NT2/D1 (cell line): ENCODE measurements around the gene DLX2.

ENCODE experiments used
- DNase-seq: peaks from one replicate; pipeline ENCODE4 v3.0.0-alpha.2; 2011; ENCODE audit warnings: low read depth, low spot score
- H3K27me3 ChIP-seq: 2 replicates; pipeline ENCODE4 v1.6.0; 2011; ENCODE audit warnings: mild to moderate bottlenecking; ENCODE audit not compliant: insufficient read length, insufficient read depth
- H3K36me3 ChIP-seq: 2 replicates; pipeline ENCODE4 v1.6.1; 2011; ENCODE audit warnings: mild to moderate bottlenecking, low read length, mixed read lengths; ENCODE audit not compliant: insufficient read depth, insufficient read length
- H3K4me1 ChIP-seq: 2 replicates; pipeline ENCODE4 v1.5.1; 2011; ENCODE audit not compliant: insufficient read depth, insufficient read length
- H3K4me3 ChIP-seq: 2 replicates; pipeline ENCODE4 v1.5.1; 2011; ENCODE audit warnings: low read depth; ENCODE audit not compliant: insufficient read length
- H3K9ac ChIP-seq: 2 replicates; pipeline ENCODE4 v1.6.0; 2011; ENCODE audit warnings: low read depth; ENCODE audit not compliant: insufficient read length
- H3K9me3 ChIP-seq: 2 replicates; pipeline ENCODE4 v1.5.1; 2011; ENCODE audit warnings: mild to moderate bottlenecking, low read length; ENCODE audit not compliant: insufficient read depth
- SUZ12 ChIP-seq: IDR thresholded peaks from 2 replicates; pipeline ENCODE4 v1.6.1; 2011; ENCODE audit not compliant: insufficient read length, insufficient read depth; ENCODE audit errors: extremely low read depth
- YY1 ChIP-seq: IDR thresholded peaks from 2 replicates; pipeline ENCODE4 v1.6.1; 2011; ENCODE audit not compliant: insufficient read length, insufficient read depth
- ZNF274 ChIP-seq: IDR thresholded peaks from 2 replicates; pipeline ENCODE4 v1.6.1; 2011; ENCODE audit warnings: mild to moderate bottlenecking, low read depth, low read length

The DLX2 gene

DNA sequence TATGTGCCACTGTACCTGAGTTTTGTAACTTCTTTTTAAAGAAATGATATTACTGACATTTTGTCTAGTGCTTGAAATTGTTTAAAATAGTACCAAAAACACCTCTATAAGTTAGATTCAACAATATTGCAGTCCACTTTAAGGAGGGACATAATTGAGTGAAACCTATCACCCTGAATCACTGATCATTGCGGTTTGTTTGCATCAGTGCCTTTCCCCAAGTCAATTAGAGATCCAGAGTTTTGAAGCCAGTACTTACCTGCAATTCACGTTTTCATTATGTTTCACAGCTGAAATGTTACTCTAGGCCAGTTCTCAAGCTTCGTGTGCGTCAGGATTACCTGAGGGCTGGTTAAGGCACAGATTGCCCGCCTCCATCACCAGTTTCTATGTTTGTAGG is 44.0 kb downstream of the DLX2 start:
- H3K9me3 ChIP-seq: no peaks in the 10 kb centered on the region
- H3K9ac ChIP-seq: no peak overlapping the region
- peaks cover 3% of the 10 kb centered on the region for H3K36me3 ChIP-seq
- no peak overlapping the region for H3K4me3 ChIP-seq
- TF ChIP-seq SUZ12 (no peak), ZNF274 (no peak), YY1 (no peak)
- no peak for DNase-seq
- H3K4me1 ChIP-seq: no peaks in the 10 kb centered on the region
- no peaks in the 10 kb centered on the region for H3K27me3 ChIP-seq

DNA sequence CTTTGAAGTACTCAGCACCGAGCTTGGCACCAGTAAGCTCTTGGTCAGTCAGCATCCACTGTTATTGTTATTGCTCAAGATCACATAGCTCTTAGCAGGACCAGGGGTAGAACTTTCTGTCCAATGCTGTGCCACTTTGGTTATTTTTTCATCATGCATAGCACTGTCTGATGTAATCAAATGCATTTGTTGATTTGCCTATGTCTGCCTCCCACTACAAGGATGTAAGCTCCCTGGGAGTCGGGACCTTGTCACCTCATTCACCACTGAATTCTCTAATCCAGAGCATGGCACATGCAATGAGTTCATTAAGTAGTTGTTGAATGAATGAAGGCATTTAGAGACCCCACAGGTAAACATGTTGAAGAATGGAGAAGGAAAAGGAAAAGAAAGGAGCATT is 46.4 kb downstream of the DLX2 start:
- no peak overlapping the region for H3K9ac ChIP-seq
- DNase-seq: no peak
- no peaks in the 10 kb centered on the region for H3K9me3 ChIP-seq
- H3K36me3 ChIP-seq: no peaks in the 10 kb centered on the region
- no peaks in the 10 kb centered on the region for H3K4me1 ChIP-seq
- H3K4me3 ChIP-seq: no peak overlapping the region
- no peaks in the 10 kb centered on the region for H3K27me3 ChIP-seq
- no peak for TF ChIP-seq ZNF274
- no peak for TF ChIP-seq YY1
- TF ChIP-seq SUZ12: no peak

DNA sequence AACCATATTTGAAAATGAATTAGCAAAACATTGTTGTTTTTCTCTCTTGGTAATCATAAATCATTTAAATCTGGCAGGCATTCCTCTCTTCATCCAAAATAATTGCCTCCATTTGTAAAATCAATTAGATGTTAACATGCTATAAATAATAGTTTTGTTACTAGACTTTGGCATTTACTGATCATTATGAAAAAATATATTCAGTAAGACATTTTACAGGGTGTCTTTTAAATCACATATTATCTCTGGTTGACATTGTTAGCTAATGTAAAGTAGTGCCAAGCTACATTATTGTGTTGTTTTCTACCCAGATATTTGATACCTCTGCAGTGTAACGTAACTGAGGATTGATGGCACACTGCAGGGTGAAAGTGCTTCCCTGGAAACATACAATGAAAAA is 49.2 kb downstream of the DLX2 start:
- no peak overlapping the region for H3K9ac ChIP-seq
- H3K36me3 ChIP-seq: no peaks in the 10 kb centered on the region
- no peak overlapping the region for H3K4me3 ChIP-seq
- TF ChIP-seq ZNF274: no peak
- TF ChIP-seq SUZ12: no peak
- no peak for TF ChIP-seq YY1
- DNase-seq: no peak
- no peaks in the 10 kb centered on the region for H3K4me1 ChIP-seq
- no peaks in the 10 kb centered on the region for H3K9me3 ChIP-seq
- H3K27me3 ChIP-seq: no peaks in the 10 kb centered on the region

DNA sequence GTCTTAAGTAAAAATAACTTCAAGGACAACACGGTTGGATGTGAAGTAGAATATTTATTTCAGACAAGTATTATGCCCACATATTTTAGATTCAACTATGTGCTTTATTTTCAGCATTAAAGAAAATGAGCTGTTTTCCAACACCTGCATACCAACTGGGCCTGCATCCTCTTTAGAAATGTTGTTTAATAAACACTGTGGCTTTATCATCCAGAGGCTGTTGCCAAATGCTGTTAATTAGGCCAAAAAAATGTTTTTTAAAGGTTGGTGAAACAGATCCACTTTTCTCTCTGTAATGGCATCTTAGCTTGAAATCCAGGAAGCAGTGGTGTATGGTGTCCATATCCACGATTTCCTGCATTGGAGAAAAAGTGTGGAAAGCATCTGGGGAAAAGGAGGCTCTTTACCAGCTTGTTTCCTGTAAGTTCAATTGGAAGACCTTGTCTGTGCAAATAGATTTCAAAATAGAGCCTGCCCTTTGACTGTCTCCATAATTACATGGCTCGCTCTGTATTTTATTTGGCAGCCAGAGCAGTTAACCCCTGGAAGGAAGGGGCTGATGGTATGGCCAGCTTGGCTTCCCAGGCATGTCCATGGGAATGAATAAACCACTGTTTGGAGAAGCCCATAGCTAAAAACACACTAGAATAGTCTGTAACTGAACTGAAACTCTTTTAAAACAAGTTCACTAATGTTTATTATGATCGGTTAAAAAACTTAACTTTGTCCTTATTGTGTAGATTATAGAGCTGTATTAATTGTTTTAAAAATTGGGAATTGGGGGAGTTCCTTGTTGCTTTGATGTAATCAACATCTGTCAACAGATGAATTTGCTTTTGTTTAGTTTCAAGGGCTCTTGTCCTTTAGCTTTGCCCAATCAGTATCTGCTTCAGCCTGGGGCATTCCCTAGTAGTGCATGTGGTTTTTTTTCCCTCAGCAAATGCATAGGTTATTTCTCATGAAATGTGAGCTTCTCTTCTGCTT is 50.4 kb downstream of the DLX2 start:
- DNase-seq: no peak
- TF ChIP-seq ZNF274: no peak

DNA sequence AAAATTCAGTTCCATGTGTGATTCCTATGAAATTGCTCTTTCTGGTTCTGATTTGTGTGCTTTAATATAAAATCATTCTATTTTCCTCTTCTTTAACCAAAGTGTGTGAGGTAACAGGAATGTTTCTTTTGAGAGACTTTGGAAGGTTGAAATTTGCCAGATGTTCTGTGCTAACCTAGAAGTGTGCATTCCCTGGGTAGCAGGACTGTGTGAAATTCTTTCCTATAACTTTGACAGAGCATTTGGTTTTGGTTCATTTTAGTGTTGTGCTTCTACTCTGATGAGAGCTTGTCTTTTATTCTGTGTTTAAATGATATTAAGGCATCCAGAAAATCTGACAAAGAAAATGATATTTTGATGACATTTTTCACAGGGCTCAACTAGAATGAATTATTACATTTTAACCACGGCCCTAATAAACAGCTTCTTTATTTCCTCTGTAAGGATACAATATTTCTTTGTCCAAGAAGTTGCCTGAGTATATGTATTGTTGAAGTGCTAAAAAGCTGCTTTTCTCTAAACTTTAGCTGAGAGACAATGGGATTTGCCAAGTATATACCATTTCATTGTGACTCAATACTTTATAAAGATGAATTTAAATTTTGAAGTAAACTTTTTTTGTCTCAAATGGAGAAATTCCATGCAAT is 52.1 kb downstream of the DLX2 start:
- DNase-seq: no peak
- TF ChIP-seq SUZ12: no peak
- no peak for TF ChIP-seq YY1
- TF ChIP-seq ZNF274: no peak
- H3K9me3 ChIP-seq: no peaks in the 10 kb centered on the region
- no peaks in the 10 kb centered on the region for H3K27me3 ChIP-seq
- H3K4me3 ChIP-seq: no peak overlapping the region
- no peak overlapping the region for H3K9ac ChIP-seq
- H3K4me1 ChIP-seq: no peaks in the 10 kb centered on the region
- H3K36me3 ChIP-seq: no peaks in the 10 kb centered on the region

More for the DNA sequence above, 50.4 kb downstream of the DLX2 start:
- Histone ChIP-seq H3K36me3 (no peaks in the 10 kb centered on the region), H3K9ac (no peak overlapping the region), H3K9me3 (no peaks in the 10 kb centered on the region), H3K27me3 (no peaks in the 10 kb centered on the region), H3K4me1 (no peaks in the 10 kb centered on the region), H3K4me3 (no peak overlapping the region)

DNA sequence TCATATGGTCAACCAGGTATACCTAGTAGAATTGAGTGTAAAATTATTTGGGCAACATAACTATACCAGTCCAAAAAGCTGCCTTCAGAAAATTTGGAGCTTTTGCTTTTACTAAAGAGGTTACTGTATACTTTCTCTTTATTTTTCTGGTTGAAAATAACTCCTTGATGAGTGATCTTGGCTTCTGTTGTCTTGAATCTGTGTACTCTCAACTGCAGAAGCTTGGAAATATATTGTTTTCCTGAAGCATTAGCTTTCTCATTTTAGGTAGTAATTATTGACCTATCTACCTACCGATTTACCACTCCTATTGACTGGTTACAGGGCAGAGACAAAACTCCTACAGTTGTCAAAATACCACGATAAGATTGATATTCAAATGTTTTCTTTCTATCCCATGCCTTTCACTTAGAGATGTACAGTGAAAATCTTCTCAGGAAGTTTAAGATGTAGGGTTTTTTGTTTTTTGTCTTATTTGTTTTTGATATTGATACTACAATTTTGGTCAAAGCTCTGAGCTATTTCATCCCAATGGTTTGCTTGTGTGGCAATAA is 53.1 kb downstream of the DLX2 start:
- no peak for TF ChIP-seq YY1
- no peak for TF ChIP-seq ZNF274
- Histone ChIP-seq H3K36me3 (no peaks in the 10 kb centered on the region), H3K4me1 (no peaks in the 10 kb centered on the region), H3K9me3 (no peaks in the 10 kb centered on the region), H3K4me3 (no peak overlapping the region), H3K27me3 (no peaks in the 10 kb centered on the region), H3K9ac (no peak overlapping the region)
- no peak for DNase-seq
